Activated T-cell treated with anti-CD3 and anti-CD28 coated beads for 24 hours (primary cell): Measurements from ENCODE around the gene NEMP1.
"Not testable (repeated sequence)": the region's sequence is repeated elsewhere in the genome, so short reads cannot be mapped to it uniquely, and the experiment has no call there.

Experiments used
- DNase-seq: peaks from one replicate; pipeline ENCODE4 v3.0.0-alpha.2; 2020; ENCODE audit warnings: low read depth

The NEMP1 gene

DNA sequence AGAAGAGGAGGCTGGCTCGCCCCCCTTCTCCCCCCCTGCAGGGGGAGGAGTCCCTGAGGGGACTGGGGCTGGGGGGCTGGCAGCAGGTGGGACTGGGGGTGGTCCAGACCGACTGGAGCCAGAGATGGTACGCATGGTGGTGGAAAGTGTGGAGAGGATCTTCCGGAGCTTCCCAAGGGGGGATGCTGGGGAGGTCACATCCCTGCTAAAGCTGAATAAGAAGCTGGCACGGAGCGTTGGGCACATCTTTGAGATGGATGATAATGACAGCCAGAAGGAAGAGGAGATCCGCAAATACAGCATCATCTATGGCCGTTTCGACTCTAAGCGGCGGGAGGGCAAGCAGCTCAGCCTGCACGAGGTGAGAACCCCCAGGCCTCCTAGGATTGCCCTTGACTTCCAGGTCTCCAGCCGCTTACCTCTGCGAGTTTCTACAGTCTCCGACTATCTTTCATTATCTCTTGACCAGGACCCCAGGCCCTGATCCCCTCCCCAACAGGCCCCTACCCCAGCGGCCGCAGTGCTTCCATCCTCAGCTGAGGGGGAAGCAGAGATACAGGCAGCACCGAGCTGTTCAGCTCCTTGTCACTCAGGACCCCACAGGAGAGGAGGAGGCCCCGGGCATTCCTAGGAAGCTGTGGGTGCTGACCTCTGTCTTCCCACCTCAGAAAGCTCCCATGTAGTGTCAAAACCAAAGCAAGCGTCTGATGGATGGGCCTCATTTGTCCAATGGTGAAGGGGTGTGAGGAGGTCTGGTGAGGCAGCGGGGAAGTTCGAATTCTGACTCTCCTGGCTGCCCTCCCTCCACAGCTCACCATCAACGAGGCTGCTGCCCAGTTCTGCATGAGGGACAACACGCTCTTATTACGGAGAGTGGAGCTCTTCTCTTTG, 13.3 kb upstream of the NEMP1 start:
- no peak for DNase-seq

- no peak for DNase-seq
These were observed 12.5 kb upstream of the NEMP1 start for GRCh38 chr12:57090924-57091637.

DNA sequence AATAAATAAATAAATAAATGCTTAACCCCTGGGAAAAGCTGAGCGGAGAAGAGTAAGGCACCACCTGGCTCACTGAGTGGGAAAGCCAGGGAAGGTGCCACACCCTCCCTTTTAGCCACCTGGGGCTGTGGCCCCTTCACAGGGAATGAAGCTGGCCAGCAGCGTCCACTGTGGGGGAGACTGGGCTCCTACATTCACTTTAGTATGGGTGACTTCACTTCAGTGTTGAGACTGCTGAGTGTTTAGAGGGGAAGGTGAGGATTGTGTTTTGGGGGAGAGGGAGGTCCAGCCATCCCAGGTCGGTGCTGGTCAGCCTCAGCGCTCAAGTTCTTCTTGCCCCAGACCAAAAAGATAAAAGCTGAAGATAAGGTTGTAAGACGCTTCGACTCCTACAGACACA, 11.9 kb upstream of the NEMP1 start:
- no peak for DNase-seq

GRCh38 chr12:57089271-57090245, 11.0 kb upstream of the NEMP1 start:
- DNase-seq: no peak

DNA sequence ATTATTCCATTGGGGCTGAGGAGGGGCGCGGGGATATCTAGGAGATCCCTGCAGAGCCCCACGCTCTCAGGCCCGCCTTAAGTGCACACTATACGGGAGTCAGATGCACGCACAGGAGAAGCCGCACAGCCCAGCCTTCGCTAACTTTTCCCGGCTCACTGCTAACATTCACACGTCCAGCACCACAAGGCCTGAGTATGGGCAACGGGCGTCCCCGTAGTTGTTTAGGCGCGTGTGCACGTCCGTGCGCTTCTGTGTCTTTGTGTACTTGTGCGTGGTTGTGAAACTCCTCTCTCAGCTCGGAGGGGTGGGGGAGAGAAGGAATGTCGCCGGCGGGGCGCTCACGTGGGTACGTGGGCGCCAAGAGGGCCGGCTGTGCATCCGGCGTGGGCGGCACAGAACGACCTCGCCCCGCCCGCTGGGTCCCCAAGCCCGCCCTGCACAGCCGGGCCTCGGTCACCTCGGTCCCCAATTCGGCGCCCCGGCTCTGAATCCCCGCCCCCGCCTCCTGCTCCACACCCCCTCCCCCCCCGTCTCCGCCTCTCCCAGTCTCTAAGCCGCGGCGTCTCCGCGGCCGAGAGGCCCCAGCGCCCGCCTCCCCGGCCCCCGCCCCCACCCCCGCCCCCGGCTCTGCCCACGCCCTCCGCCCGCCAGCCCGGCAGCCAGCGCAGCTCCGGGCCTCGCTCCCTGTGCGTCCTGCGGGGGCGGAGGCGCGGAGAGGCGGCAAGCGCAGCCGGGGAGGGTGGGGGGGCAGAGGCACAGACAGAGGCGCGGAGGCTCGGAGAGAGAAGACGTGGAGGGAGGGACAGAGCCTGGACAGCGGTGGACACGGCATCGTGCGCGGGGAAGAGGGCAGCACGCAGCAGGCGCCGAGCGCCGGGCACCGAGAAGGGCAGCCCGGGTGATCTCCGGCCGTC, 10.0 kb upstream of the NEMP1 start, which contains the start of gene NAB2:
NAB2 (plus strand) TSS at position 761 of the 917 bp plus-strand sequence. CDS start 158 bp downstream, outside the sequence.
- DNase-seq: peak; percentile 80

DNA sequence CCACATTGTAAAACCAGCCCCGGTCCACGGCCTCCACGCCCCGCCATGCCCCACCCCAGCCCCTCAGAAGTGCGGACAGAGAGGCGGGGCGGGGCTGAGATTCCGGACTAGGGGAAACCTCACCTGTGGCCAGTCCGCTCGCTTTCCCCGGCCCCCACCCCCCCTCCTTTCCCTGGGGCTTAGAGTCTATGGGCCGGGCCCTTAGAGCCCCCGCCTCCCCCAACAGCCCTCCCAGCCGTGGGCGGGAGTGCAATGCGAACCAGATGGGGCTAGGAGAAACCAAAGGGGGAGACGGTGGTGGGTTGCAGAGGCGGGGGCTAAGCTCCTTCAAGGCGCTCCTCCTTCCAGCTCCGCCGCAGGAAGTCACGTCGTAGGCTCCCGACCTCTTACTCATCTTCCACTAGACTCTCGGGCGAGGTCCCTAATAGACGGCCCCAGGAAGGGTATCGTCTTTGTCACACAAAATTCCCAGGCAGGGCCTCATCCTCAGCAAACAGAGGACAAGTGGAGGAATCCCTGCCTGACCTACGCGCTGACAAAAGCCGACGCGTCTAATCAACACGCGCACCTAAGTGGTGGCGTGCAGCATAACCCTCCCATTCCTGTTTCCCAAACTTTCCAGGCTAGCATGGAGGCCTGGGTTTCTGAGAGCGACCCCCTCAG, 9.2 kb upstream of the NEMP1 start:
- peak; percentile 78 for DNase-seq

- DNase-seq: peak; percentile 89
These were observed 8.6 kb upstream of the NEMP1 start for GRCh38 chr12:57087010-57087690.

- no peak for DNase-seq
These were observed 8.0 kb upstream of the NEMP1 start for GRCh38 chr12:57086493-57087009.

- no peak for DNase-seq
These were observed 7.5 kb upstream of the NEMP1 start for GRCh38 chr12:57085999-57086492.

DNA sequence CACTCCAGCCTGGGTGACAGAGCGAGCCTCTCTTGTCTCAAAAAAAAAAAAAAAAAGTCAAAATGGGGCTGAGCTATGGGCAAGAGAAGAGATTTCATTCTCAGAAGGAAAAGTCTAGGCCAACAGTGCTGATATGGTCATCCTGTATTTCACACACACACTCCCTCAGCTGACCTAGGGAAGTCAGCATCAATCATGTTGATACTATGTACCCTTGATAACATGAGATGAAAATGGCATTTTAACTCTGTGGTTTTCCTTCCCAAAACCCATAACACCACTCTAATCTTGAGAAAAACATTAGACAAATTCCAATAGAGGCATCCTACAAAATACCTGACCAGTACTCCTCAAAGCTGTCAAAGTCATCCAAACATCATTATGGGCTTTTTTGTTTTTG, 2.3 kb upstream of the NEMP1 start:
- no peak for DNase-seq

DNA sequence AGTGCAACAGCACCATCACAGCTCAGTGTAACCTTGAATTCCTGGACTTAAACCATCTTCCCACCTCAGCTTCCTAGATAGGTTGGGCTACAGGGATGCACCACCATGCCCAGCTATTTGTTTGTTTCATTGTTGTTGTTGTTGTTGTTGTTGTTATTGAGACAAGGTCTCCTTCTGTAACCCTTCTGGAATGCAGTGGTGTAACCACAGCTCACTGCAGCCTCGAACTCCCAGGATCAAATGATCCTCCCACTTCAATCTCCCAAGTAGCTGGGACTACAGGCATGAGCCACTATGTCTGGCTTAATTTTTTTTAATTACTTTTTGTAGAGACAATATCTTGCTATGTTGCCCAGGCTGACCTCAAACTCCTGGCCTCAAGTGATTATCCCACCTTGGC, 1.2 kb upstream of the NEMP1 start:
- no peak for DNase-seq

DNA sequence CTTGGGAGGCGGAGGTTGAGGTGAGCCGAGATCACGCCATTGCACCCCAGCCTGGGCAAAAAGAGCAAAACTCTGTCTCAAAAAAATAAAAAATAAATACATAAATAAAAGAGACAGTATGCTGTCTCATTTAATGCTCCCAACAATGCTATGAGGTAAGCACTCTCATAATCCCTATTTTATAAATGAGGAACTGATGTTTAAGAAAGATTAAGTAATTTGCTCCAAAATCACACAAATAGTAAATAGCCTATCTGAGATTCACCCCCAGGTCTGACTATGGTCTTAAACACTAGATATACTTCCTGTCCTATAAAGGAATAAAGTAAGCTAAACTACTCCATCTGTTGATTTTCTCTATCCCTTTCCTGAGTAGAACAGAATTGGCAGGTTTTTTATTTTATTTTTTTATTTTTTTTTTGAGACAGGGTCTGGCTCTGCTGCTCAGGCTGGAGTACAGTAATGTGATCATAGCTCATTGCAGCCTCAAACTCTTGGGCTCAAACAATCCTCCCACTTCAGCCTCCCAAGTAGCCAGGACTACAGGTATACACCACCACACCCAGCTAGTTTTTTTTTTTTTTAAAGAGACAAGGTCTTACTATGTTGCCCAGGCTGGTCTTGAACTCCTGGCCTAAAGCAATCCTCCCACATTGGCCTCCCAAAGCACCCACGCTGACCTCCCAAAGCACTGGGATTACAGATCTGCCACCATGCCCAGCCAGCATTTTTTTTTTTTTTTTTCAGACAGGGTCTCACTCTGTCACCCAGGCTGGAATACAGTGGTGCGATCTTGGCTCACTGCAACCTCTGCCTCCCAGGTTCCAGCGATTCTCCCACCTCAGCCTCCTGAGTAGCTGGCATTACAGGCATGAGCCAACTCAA, 4.8 kb downstream of the NEMP1 start:
- DNase-seq: not testable (repeated sequence)

DNA sequence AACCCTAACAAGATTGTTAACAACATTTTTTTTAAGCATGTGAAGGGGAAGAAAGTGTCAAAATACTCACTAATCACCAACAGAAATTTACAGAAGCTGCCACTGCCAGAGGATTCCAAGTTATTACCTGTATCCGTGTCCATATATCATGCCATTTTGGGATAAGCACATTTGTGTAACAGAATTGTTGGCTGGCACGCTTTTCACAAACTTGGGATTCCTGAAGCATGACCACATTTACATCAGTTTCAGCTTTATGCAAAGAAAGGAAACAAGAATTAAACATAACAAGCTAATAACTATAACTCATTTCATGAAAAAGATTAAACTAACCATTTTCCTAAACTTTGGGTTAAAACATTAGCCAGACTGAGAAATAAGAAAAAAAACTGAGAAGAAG, 5.9 kb downstream of the NEMP1 start:
- no peak for DNase-seq

GRCh38 chr12:57069523-57069922, 9.1 kb downstream of the NEMP1 start:
- DNase-seq: peak; percentile 48

DNA sequence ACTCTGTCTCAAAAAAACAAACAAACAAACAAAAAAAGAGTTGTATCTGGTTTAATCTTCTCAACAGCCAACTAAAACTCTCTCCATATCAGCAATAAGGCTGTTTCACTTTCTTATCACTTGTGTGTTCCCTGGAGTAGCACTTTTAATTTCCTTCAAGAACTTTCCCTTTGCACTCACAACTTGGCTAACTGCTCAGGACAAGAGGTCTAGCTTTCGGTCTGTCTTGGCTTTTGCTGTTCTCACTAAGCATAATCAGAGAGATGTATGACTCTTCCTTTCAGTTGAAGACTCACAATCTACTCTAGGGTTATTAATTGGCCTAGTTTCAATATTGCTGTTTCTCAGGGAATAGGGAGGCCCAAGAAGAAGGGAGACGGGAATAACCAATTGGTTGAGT, 12.3 kb downstream of the NEMP1 start:
- no peak for DNase-seq

GRCh38 chr12:57063991-57064685, 14.5 kb downstream of the NEMP1 start:
- DNase-seq: peak; percentile 45

DNA sequence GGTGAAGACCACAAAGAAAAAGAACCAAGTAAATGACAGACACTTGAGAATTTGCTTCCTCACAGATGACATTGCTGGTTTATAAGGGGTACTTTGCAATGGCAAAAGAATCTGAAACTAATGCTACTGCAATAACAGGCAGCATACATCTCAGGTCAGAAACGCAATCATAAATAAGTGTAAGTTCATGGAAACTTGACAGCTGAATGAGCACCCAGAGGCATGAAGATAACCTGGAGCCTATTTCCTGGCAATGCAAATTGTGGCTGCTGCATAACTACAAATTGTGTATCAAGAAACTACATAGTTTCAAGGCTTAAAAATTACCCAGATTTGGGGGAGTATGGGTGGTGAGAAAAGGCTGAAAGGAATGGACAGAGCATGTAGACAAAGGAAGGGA, 20.1 kb downstream of the NEMP1 start:
- no peak for DNase-seq
